B cell (primary cell): Measurements from ENCODE around the gene LAIR2. TPM values are rescaled to one million over a fixed set of nuclear protein-coding genes. Genes with fewer than 3 reads are reported as not detected.

Experiments used
- ATAC-seq: fragments of 200-7000 bp; cut with Tn5 transposase; one replicate; pipeline ENCODE4 v1.10.0; 2021; ENCODE audit warnings: low read depth, mild to moderate bottlenecking, moderate number of reproducible peaks, moderate library complexity
- CTCF ChIA-PET: fragments of 350-600 bp; sonication (Branson Sonifier 250); formaldehyde crosslinking; loops from one replicate; lab custom pipeline; 2021; ENCODE audit warnings: antibody characterized with exemption, inconsistent platforms; lab: Charles Lee
- POLR2A ChIA-PET: fragments of 350-600 bp; sonication (Branson Sonifier 250); formaldehyde crosslinking; loops from one replicate; lab custom pipeline; 2021; ENCODE audit warnings: antibody characterized with exemption; lab: Charles Lee
- DNase-seq: peaks from one replicate; pipeline ENCODE4 v3.0.0; 2013
- H2AFZ ChIP-seq: 2 replicates; pipeline ENCODE4 v1.6.1; 2012; ENCODE audit warnings: mild to moderate bottlenecking, low read depth, low read length; ENCODE audit not compliant: insufficient read depth, poor library complexity, severe bottlenecking
- H3K27ac ChIP-seq, 2 donors: 1 replicate in 1 of 2; 2 replicates in 1 of 2; pipeline ENCODE4 v1.5.1; 2012 to 2013; ENCODE audit warnings: low read length in 2 of 2, mild to moderate bottlenecking in 2 of 2, moderate library complexity in 1 of 2
- H3K27me3 ChIP-seq, 4 experiments: fragments of 200-600 bp in 1 of 4; sonication (generic) in 1 of 4; replicated peaks in 1 of 4; 1 replicate in 2 of 4; 2 replicates in 2 of 4; pipeline versions ENCODE4 v1.6.1 to v1.7.0; 2013 to 2016; ENCODE audit warnings: low read length in 3 of 4, mild to moderate bottlenecking in 2 of 4, mixed read lengths in 1 of 4, moderate library complexity in 1 of 4; ENCODE audit not compliant: insufficient read depth in 4 of 4, control insufficient read depth in 3 of 4; ENCODE audit errors: control extremely low read depth in 1 of 4
- H3K36me3 ChIP-seq, 2 experiments: replicated peaks in 1 of 2; 1 replicate in 1 of 2; 2 replicates in 1 of 2; pipeline versions ENCODE4 v1.6.1 to v1.7.1; 2013; ENCODE audit warnings: low read length in 1 of 2; ENCODE audit not compliant: insufficient read depth in 2 of 2, control insufficient read depth in 1 of 2; ENCODE audit errors: control extremely low read depth in 1 of 2, extremely low read depth in 1 of 2
- H3K4me1 ChIP-seq, 2 donors: fragments of 200-600 bp in 1 of 2; sonication (generic) in 1 of 2; 1 replicate in 1 of 2; 2 replicates in 1 of 2; pipeline versions ENCODE4 v1.5.1 to v1.6.1; 2013 to 2017; ENCODE audit warnings: low read length in 2 of 2; ENCODE audit not compliant: control insufficient read depth in 2 of 2, insufficient read depth in 2 of 2
- H3K4me2 ChIP-seq: replicated peaks from 2 replicates; pipeline ENCODE3; 2012; ENCODE audit warnings: mild to moderate bottlenecking, low read depth, low read length; ENCODE audit not compliant: poor library complexity, severe bottlenecking
- H3K4me3 ChIP-seq, 5 experiments: fragments of 200-600 bp in 1 of 5; sonication (generic) in 1 of 5; 1 replicate in 3 of 5; 2 replicates in 2 of 5; pipeline versions ENCODE4 v1.5.1 to v1.7.0; 2011 to 2016; ENCODE audit warnings: low read length in 4 of 5, mild to moderate bottlenecking in 4 of 5, low read depth in 2 of 5, control low read depth in 1 of 5, moderate library complexity in 1 of 5; ENCODE audit not compliant: insufficient read depth in 1 of 5; ENCODE audit errors: control extremely low read depth in 1 of 5, extremely low read depth in 1 of 5
- H3K79me2 ChIP-seq: fragments of 200-600 bp; sonication (generic); one replicate; pipeline ENCODE4 v1.6.0; 2016; ENCODE audit warnings: low read length; ENCODE audit not compliant: control insufficient read depth, insufficient read depth
- H3K9ac ChIP-seq: fragments of 200-600 bp; sonication (generic); 2 replicates; pipeline ENCODE4 v1.6.1; 2017; ENCODE audit warnings: mild to moderate bottlenecking, low read length, moderate library complexity
- H3K9me3 ChIP-seq, 3 donors: one replicate each; pipeline versions ENCODE4 v1.6.1 to v1.7.1; 2013; ENCODE audit warnings: low read length in 2 of 3; ENCODE audit not compliant: control insufficient read depth in 2 of 3, insufficient read depth in 1 of 3; ENCODE audit errors: control extremely low read depth in 1 of 3
- H4K20me1 ChIP-seq: 2 replicates; pipeline ENCODE4 v1.6.0; 2012; ENCODE audit warnings: mild to moderate bottlenecking, low read length; ENCODE audit not compliant: insufficient read depth, control insufficient read depth, poor library complexity, severe bottlenecking
- H3K27ac Mint-ChIP-seq: one replicate; pipeline ENCODE4 v1.8.0; 2021; ENCODE audit warnings: mixed read lengths
- H3K27me3 Mint-ChIP-seq: one replicate; pipeline ENCODE4 v1.8.0; 2021; ENCODE audit warnings: mixed read lengths
- H3K4me1 Mint-ChIP-seq: one replicate; pipeline ENCODE4 v1.8.0; 2021; ENCODE audit warnings: mixed read lengths
- H3K4me3 Mint-ChIP-seq: one replicate; pipeline ENCODE4 v1.8.0; 2021; ENCODE audit warnings: mixed read lengths
- H3K9me3 Mint-ChIP-seq: one replicate; pipeline ENCODE4 v1.8.0; 2022; ENCODE audit warnings: mixed read lengths; ENCODE audit not compliant: insufficient read depth
- EZH2 ChIP-seq: IDR thresholded peaks from 2 replicates; pipeline ENCODE4 v1.6.1; 2012; ENCODE audit warnings: borderline replicate concordance, low read depth, mild to moderate bottlenecking, moderate library complexity, low read length; ENCODE audit not compliant: insufficient read depth, poor library complexity, severe bottlenecking
- WGBS: methylation state at CpG from one replicate; pipeline ENCODE4 v1.1.5; 2013; ENCODE audit warnings: missing lambda C conversion rate; ENCODE audit not compliant: insufficient coverage; 5-methylcytosine and 5-hydroxymethylcytosine counted together
- intact Hi-C: fragments of 100-400 bp; cut with micrococcal nuclease; formaldehyde crosslinking; loops from one replicate; pipeline ENCODE4 v1.10.0; 2022
- polyA plus RNA-seq: library from polyadenylated mRNA; depleted of rRNA; stranded (reverse); fragments of >200 nt; gene quantifications from 2 replicates; pipeline ENCODE4 v1.2.3, GENCODE V29; 2012
- total RNA-seq, 2 donors: library from RNA; stranded (reverse); fragments of 120-200 nt in 1 of 2; gene quantifications; 1 replicate in 1 of 2; 2 replicates in 1 of 2; pipeline versions ENCODE4 v1.2.3 to v1.2.4, GENCODE V29; 2013 to 2022
- TF ChIP-seq, protein P1 (sequence below): fragments of 200-600 bp; IDR thresholded peaks from one replicate; pipeline ENCODE4 v1.8.0; 2022; ENCODE audit warnings: antibody characterized with exemption, mild to moderate bottlenecking

LAIR2 gene
- total and polyA plus RNA-seq, 2 donors (not counting 1 experiment from before 2014, with no cell fraction given), result not detected

DNA sequence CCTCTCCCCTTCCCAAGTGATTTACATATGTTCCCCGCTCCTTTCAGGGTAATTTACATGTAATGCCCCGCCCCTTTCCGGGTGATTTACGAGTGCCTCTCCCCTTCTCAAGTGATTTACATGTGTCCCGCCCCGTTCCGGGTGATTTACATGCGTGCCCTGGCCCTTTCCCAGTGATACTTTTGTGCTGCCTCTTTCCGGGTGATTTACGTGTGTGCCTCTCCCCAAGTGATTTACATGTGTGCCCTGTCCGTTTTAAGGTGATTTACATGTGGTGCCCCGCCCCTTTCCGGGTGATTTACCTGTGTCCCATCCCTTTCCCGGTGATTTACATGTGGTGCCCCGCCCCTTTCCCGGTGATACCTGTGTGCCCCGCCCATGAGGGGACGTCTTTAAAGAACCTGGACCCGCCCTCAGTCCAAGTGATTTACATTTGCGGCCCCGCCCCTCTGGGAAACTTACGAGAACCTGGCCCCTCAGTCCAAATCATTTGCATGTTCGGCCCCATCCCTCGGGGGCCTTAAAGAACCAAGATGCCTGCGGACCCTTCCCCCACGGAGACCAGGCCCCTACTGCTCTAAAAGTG is 38.5 kb upstream of the LAIR2 start:
- peak overlapping the region; percentile 84 to 85 for H3K27ac ChIP-seq
- 0% methylated on average over 25 of the region's 26 CpGs for WGBS
- H3K4me3 Mint-ChIP-seq, result peak overlapping the region; percentile 91
- intact Hi-C loops, result loop anchor here (1.0 to 5.0 kb wide), 4 partner anchors 46 to 597 kb away; partner anchors contain the start of genes CNOT3 and MYADM
- no peak for TF ChIP-seq EZH2
- TF ChIP-seq, protein P1, sequence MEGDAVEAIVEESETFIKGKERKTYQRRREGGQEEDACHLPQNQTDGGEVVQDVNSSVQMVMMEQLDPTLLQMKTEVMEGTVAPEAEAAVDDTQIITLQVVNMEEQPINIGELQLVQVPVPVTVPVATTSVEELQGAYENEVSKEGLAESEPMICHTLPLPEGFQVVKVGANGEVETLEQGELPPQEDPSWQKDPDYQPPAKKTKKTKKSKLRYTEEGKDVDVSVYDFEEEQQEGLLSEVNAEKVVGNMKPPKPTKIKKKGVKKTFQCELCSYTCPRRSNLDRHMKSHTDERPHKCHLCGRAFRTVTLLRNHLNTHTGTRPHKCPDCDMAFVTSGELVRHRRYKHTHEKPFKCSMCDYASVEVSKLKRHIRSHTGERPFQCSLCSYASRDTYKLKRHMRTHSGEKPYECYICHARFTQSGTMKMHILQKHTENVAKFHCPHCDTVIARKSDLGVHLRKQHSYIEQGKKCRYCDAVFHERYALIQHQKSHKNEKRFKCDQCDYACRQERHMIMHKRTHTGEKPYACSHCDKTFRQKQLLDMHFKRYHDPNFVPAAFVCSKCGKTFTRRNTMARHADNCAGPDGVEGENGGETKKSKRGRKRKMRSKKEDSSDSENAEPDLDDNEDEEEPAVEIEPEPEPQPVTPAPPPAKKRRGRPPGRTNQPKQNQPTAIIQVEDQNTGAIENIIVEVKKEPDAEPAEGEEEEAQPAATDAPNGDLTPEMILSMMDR, result no peak
- H3K79me2 ChIP-seq, result peaks cover 7% of the 10 kb centered on the region
- H3K4me3 ChIP-seq, result peak overlapping the region; percentile 65 to 88 (median 74)
- ATAC-seq, result peak; percentile 46
- H3K27me3 Mint-ChIP-seq, result peaks cover 10% of the 10 kb centered on the region
- POLR2A ChIA-PET, result interaction anchor here (0.6 to 1.1 kb wide), 2 partner anchors 15 to 812 kb away, joined by 3 to 5 read pairs; partner anchors contain the start of gene LENG8
- H3K9me3 Mint-ChIP-seq, result no peaks in the 10 kb centered on the region
- H3K4me1 Mint-ChIP-seq, result peaks cover 19% of the 10 kb centered on the region
- CTCF ChIA-PET, result interaction anchor here (0.6 kb wide), 1 partner anchor 15 kb away, joined by 3 read pairs; the partner anchor contains the start of gene LENG8
- H3K9me3 ChIP-seq, result peaks cover 0 to 26% (median 0%) of the 10 kb centered on the region in 3 donors
- peak overlapping the region; percentile 81 for H3K9ac ChIP-seq
- peak overlapping the region; percentile 93 for H3K27ac Mint-ChIP-seq
- peak overlapping the region; percentile 100 for H3K4me2 ChIP-seq
- peaks cover 16 to 29% of the 10 kb centered on the region in 2 donors for H3K4me1 ChIP-seq
- peaks cover 0 to 6% (median 0%) of the 10 kb centered on the region in 4 experiments for H3K27me3 ChIP-seq
- peaks cover 0 to 26% of the 10 kb centered on the region in 2 experiments for H3K36me3 ChIP-seq
- peaks cover 37% of the 10 kb centered on the region for H4K20me1 ChIP-seq
- DNase-seq, result peak; percentile 98
- peak overlapping the region; percentile 81 for H2AFZ ChIP-seq
